Stimulated activated CD8-positive, alpha-beta memory T cell treated with anti-CD3 and anti-CD28 coated beads, Interleukin-2, amount 100 ng/mL, for 48 hours (primary cell): ENCODE results near the gene MCTP1.
"Not testable (repeated sequence)": the region's sequence is repeated elsewhere in the genome, so short reads cannot be mapped to it uniquely, and the experiment has no call there.

Source experiments
- DNase-seq, 2 donors: peaks; one replicate each; pipeline ENCODE4 v3.0.0-alpha.2; 2020; ENCODE audit warnings: low read depth in 2 of 2

MCTP1 gene

GRCh38 chr5:94967525-94967924 lies 317.4 kb downstream of the MCTP1 start:
- no peak for DNase-seq

- DNase-seq = not testable (repeated sequence)
These were observed 325.6 kb downstream of the MCTP1 start for GRCh38 chr5:94959279-94959678.

- no peak for DNase-seq
These were observed 339.2 kb downstream of the MCTP1 start for GRCh38 chr5:94945656-94946055.

GRCh38 chr5:94944160-94944559 lies 340.7 kb downstream of the MCTP1 start:
- DNase-seq = no peak

- no peak for DNase-seq
These were observed 343.7 kb downstream of the MCTP1 start for GRCh38 chr5:94941122-94941755.

- DNase-seq = no peak
These were observed 352.6 kb downstream of the MCTP1 start for GRCh38 chr5:94932259-94932658.

GRCh38 chr5:94928891-94929290 lies 356.0 kb downstream of the MCTP1 start:
- no peak for DNase-seq

GRCh38 chr5:94920570-94920969 lies 364.3 kb downstream of the MCTP1 start:
- DNase-seq = no peak

- no peak for DNase-seq
These were observed 368.3 kb downstream of the MCTP1 start for GRCh38 chr5:94916619-94917018.

GRCh38 chr5:94911276-94911675 lies 373.6 kb downstream of the MCTP1 start:
- DNase-seq = no peak

- no peak for DNase-seq
These were observed 374.2 kb downstream of the MCTP1 start for GRCh38 chr5:94910721-94911120.

- DNase-seq = no peak
These were observed 375.9 kb downstream of the MCTP1 start for GRCh38 chr5:94908889-94909480.

GRCh38 chr5:94906750-94907149 lies 378.1 kb downstream of the MCTP1 start:
- no peak for DNase-seq

- no peak for DNase-seq
These were observed 381.2 kb downstream of the MCTP1 start for GRCh38 chr5:94903726-94904125.

- DNase-seq = no peak
These were observed 383.5 kb downstream of the MCTP1 start for GRCh38 chr5:94901191-94901979.

- DNase-seq = no peak
These were observed 384.8 kb downstream of the MCTP1 start for GRCh38 chr5:94900006-94900505.

GRCh38 chr5:94893412-94894135 lies 391.3 kb downstream of the MCTP1 start:
- no peak for DNase-seq

- no peak for DNase-seq
These were observed 392.9 kb downstream of the MCTP1 start for GRCh38 chr5:94891972-94892371.

GRCh38 chr5:94891565-94891964 lies 393.3 kb downstream of the MCTP1 start:
- DNase-seq = no peak

- no peak for DNase-seq
These were observed 394.0 kb downstream of the MCTP1 start for GRCh38 chr5:94890907-94891306.

- no peak for DNase-seq
These were observed 396.2 kb downstream of the MCTP1 start for GRCh38 chr5:94888674-94889073.

- DNase-seq = no peak
These were observed 399.0 kb downstream of the MCTP1 start for GRCh38 chr5:94885931-94886330.
